GM11168 (cell line): ENCODE measurements around the gene OSBPL7.

ENCODE experiments used
- in situ Hi-C: fragments of 300-500 bp; cut with MboI; formaldehyde crosslinking; loops from one replicate; pipeline ENCODE4 v1.12.0; 2022; ENCODE audit warnings: low sequenced_read_pairs; ENCODE audit not compliant: unreplicated experiment

Gene OSBPL7

GRCh38 chr17:47821424-47822391 is at the start of gene OSBPL7:
Gene OSBPL7 (minus strand): TSS chr17:47821794. CDS start chr17:47820278, 1,516 bp downstream.
- in situ Hi-C loops: no loop called here

- in situ Hi-C loops: no loop called here
These were observed 49.5 kb upstream of the OSBPL7 start for GRCh38 chr17:47871048-47871447.

GRCh38 chr17:47870056-47870455 is 48.5 kb upstream of the OSBPL7 start:
- in situ Hi-C loops: no loop called here

- in situ Hi-C loops: no loop called here
These were observed 47.5 kb upstream of the OSBPL7 start for GRCh38 chr17:47869114-47869513.

GRCh38 chr17:47867813-47868533 is 46.4 kb upstream of the OSBPL7 start:
- in situ Hi-C loops: no loop called here

- in situ Hi-C loops: no loop called here
These were observed 45.3 kb upstream of the OSBPL7 start for GRCh38 chr17:47866941-47867340.

- in situ Hi-C loops: no loop called here
These were observed 43.2 kb upstream of the OSBPL7 start for GRCh38 chr17:47864791-47865216.

- in situ Hi-C loops: no loop called here
These were observed 41.2 kb upstream of the OSBPL7 start for GRCh38 chr17:47862621-47863440.

GRCh38 chr17:47860386-47860785 is 38.8 kb upstream of the OSBPL7 start:
- in situ Hi-C loops: no loop called here

GRCh38 chr17:47857551-47858455 is 36.2 kb upstream of the OSBPL7 start:
- in situ Hi-C loops: no loop called here

GRCh38 chr17:47856830-47857229 is 35.2 kb upstream of the OSBPL7 start:
- in situ Hi-C loops: no loop called here

- in situ Hi-C loops: no loop called here
These were observed 34.1 kb upstream of the OSBPL7 start for GRCh38 chr17:47855737-47856136.

GRCh38 chr17:47853616-47854015 is 32.0 kb upstream of the OSBPL7 start:
- in situ Hi-C loops: no loop called here

- in situ Hi-C loops: no loop called here
These were observed 30.7 kb upstream of the OSBPL7 start for GRCh38 chr17:47852113-47852949.

- in situ Hi-C loops: no loop called here
These were observed 30.1 kb upstream of the OSBPL7 start for GRCh38 chr17:47851764-47852112.

GRCh38 chr17:47850692-47851573 is 29.3 kb upstream of the OSBPL7 start, which contains the start of gene SP6:
Gene SP6 (minus strand): TSS chr17:47851163. CDS start chr17:47848429, 2,734 bp downstream.
- in situ Hi-C loops: no loop called here

- in situ Hi-C loops: no loop called here
These were observed 28.7 kb upstream of the OSBPL7 start for GRCh38 chr17:47850373-47850691.

- in situ Hi-C loops: no loop called here
These were observed 26.6 kb upstream of the OSBPL7 start for GRCh38 chr17:47848198-47848513.
